Suprapubic skin (tissue), 4 donors: ENCODE measurements around the gene LCORL. TPM values are rescaled to one million over a fixed set of nuclear protein-coding genes. Genes with fewer than 3 reads are reported as not detected.

Experiments used
- DNase-seq, 2 donors: peaks; one replicate each; pipeline ENCODE4 v3.0.0-alpha.2; 2019; ENCODE audit warnings: low spot score in 2 of 2
- H3K27ac ChIP-seq: fragments of 200-600 bp; sonication (generic); one replicate; pipeline ENCODE4 v1.5.1; 2019
- H3K27me3 ChIP-seq: fragments of 200-600 bp; sonication (generic); one replicate; pipeline ENCODE4 v1.5.1; 2019
- H3K36me3 ChIP-seq: fragments of 200-600 bp; sonication (generic); one replicate; pipeline ENCODE4 v1.5.1; 2019
- H3K4me1 ChIP-seq: fragments of 200-600 bp; sonication (generic); one replicate; pipeline ENCODE4 v1.5.1; 2019
- H3K4me3 ChIP-seq: fragments of 200-600 bp; sonication (generic); one replicate; pipeline ENCODE4 v1.5.1; 2019; ENCODE audit warnings: mild to moderate bottlenecking
- H3K9me3 ChIP-seq: fragments of 200-600 bp; sonication (generic); one replicate; pipeline ENCODE4 v1.5.1; 2019
- CTCF ChIP-seq, 2 donors: fragments of 200-600 bp in 1 of 2; fragments of 450-650 bp in 1 of 2; sonication (generic) in 1 of 2; IDR thresholded peaks; one replicate each; pipeline ENCODE4 v1.5.1; 2016 to 2019; ENCODE audit warnings: antibody characterized with exemption in 2 of 2, mild to moderate bottlenecking in 1 of 2, moderate library complexity in 1 of 2
- EP300 ChIP-seq: sonication (generic); formaldehyde crosslinking; IDR thresholded peaks from one replicate; pipeline ENCODE4 v1.6.1; 2017; ENCODE audit warnings: antibody characterized with exemption
- POLR2A ChIP-seq, 2 donors: fragments of 450-650 bp; IDR thresholded peaks; one replicate each; pipeline ENCODE4 v1.6.1; 2017; ENCODE audit warnings: antibody characterized with exemption in 2 of 2, mild to moderate bottlenecking in 2 of 2, moderate library complexity in 2 of 2
- POLR2AphosphoS5 ChIP-seq, 3 donors: sonication (generic); formaldehyde crosslinking; IDR thresholded peaks; one replicate each; pipeline ENCODE4 v1.6.1; 2017; ENCODE audit warnings: antibody characterized with exemption in 3 of 3
- WGBS: methylation state at CpG from one replicate; pipeline ENCODE4 v1.1.5; 2018; 5-methylcytosine and 5-hydroxymethylcytosine counted together
- total RNA-seq, 4 donors: library from RNA; depleted of rRNA; stranded (reverse); fragments of >200 nt; gene quantifications; one replicate each; pipeline ENCODE4 v1.1.0, GENCODE V29; 2016

LCORL gene
- total RNA-seq, 4 donors from 2014 or later: 14.9 to 26.4 (median 19.6) TPM

DNA sequence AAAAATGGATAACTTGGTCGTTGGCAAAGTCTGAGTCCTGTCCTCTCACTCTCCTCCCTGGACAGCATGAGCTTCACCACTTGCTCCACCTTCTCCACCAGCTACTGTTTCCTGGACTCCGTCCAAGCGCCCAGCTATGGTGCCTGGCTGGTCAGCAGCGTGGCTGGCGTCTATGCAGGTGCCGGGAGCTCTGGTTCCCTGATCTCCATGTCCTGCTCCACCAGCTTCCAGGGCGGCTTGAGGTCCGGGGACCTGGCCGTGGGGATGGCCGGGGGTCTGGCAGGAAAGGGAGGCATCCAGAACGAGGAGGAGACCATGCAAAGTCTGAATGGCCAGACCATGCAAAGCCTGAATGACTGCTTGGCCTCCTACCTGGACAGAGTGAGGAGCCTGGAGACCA lies 109.9 kb downstream of the LCORL start:
- no peak overlapping the region for H3K4me3 ChIP-seq
- H3K4me1 ChIP-seq: no peaks in the 10 kb centered on the region
- H3K9me3 ChIP-seq: no peaks in the 10 kb centered on the region
- H3K27ac ChIP-seq: no peak overlapping the region
- peaks cover 6% of the 10 kb centered on the region for H3K36me3 ChIP-seq
- WGBS: 92% methylated on average over 11 of the region's 11 CpGs
- DNase-seq: no peak
- no peak for TF ChIP-seq POLR2A (IDR thresholded peaks at IDR 0.05)
- no peak for TF ChIP-seq CTCF (IDR thresholded peaks at IDR 0.05)
- no peak for TF ChIP-seq POLR2AphosphoS5 (IDR thresholded peaks at IDR 0.05)
- TF ChIP-seq EP300: no peak
- no peaks in the 10 kb centered on the region for H3K27me3 ChIP-seq

- TF ChIP-seq POLR2A (IDR thresholded peaks at IDR 0.05): no peak
- no peak for TF ChIP-seq EP300
- TF ChIP-seq CTCF (IDR thresholded peaks at IDR 0.05): no peak
- TF ChIP-seq POLR2AphosphoS5 (IDR thresholded peaks at IDR 0.05): no peak
- Histone ChIP-seq H3K4me1 (no peaks in the 10 kb centered on the region), H3K27ac (no peak overlapping the region), H3K4me3 (no peak overlapping the region), H3K27me3 (no peaks in the 10 kb centered on the region), H3K36me3 (no peaks in the 10 kb centered on the region), H3K9me3 (no peaks in the 10 kb centered on the region)
- 66% methylated on average over 2 of the region's 2 CpGs for WGBS
- no peak for DNase-seq
Measured at GRCh38 chr4:17898553-17899055, 123.0 kb downstream of the LCORL start.

DNA sequence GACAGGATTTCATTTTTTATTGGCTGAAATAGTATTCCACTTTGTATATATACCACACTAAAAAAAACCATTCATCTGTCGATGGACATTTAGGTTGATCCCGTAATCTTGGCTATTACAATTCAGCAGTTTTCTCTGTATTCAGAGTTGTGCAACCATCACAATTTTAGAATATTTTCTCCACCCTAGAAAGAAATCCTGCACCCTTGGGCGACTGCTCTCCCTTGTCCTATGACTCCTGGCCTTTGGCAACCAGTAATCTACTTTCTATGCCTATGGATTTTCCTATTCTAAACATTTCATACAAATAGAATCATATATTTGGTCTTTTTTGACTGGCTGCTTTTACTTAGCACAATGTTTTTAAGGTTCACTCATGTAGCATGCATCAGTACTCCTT lies 126.1 kb downstream of the LCORL start:
- 95% methylated on average over 3 of the region's 3 CpGs for WGBS
- no peak for DNase-seq
- TF ChIP-seq EP300 (no peak), CTCF (IDR thresholded peaks at IDR 0.05) (no peak), POLR2AphosphoS5 (IDR thresholded peaks at IDR 0.05) (no peak), POLR2A (IDR thresholded peaks at IDR 0.05) (no peak)

DNA sequence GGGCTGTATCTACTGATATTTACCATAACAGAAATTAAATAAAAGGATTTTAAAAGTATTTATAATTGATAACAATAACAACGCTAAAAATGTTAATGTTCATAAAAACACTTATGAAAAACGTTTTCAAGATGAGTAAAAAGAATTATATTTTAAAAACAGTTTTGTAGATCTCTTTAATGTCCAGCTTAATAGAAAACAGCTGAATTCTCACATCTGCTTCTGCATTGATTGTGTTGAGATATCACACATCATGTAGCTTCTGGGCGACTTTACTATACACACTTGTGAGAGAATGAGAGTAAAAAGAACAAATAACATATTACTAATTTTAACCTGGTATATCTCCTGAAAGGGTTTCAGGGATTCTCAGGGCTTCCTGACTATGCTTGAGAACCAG lies 127.1 kb downstream of the LCORL start:
- Histone ChIP-seq H3K36me3 (no peaks in the 10 kb centered on the region), H3K9me3 (no peaks in the 10 kb centered on the region), H3K27ac (no peak overlapping the region), H3K4me3 (no peak overlapping the region), H3K4me1 (no peaks in the 10 kb centered on the region), H3K27me3 (no peaks in the 10 kb centered on the region)
- WGBS: 84% methylated on average over 3 of the region's 3 CpGs
- TF ChIP-seq EP300: no peak
- TF ChIP-seq POLR2A (IDR thresholded peaks at IDR 0.05): no peak
- no peak for TF ChIP-seq CTCF (IDR thresholded peaks at IDR 0.05)
- no peak for TF ChIP-seq POLR2AphosphoS5 (IDR thresholded peaks at IDR 0.05)
- no peak for DNase-seq

More for the DNA sequence above, 126.1 kb downstream of the LCORL start:
- H3K4me1 ChIP-seq: no peaks in the 10 kb centered on the region
- H3K9me3 ChIP-seq: no peaks in the 10 kb centered on the region
- no peak overlapping the region for H3K27ac ChIP-seq
- H3K27me3 ChIP-seq: no peaks in the 10 kb centered on the region
- no peak overlapping the region for H3K4me3 ChIP-seq
- H3K36me3 ChIP-seq: no peaks in the 10 kb centered on the region

DNA sequence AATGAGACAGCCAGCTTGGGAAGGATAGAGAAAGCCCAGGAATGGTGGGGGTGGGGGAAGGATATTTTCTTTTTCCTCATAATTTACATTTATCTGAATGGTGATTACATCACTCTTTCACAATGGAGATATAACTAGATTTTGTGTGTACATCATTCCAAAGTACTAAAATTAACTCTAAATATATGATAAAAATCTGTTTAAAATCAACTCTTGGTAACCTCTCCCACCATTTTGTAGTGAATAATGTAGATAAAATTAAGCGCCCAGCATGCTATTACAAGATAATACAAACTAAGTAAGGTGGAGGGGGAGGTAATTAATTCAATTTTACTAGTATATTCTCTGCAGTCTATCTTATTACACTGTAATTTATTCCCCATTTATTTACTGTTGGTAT lies 131.9 kb downstream of the LCORL start:
- TF ChIP-seq POLR2A (IDR thresholded peaks at IDR 0.05): no peak
- TF ChIP-seq EP300: no peak
- TF ChIP-seq CTCF (IDR thresholded peaks at IDR 0.05): no peak
- TF ChIP-seq POLR2AphosphoS5 (IDR thresholded peaks at IDR 0.05): no peak
- no peak overlapping the region for H3K4me3 ChIP-seq

More for the DNA sequence above, 131.9 kb downstream of the LCORL start:
- 96% methylated on average over 1 of the region's 1 CpG for WGBS
- Histone ChIP-seq H3K36me3 (peaks cover 2% of the 10 kb centered on the region), H3K4me1 (no peaks in the 10 kb centered on the region), H3K27me3 (no peaks in the 10 kb centered on the region), H3K9me3 (no peaks in the 10 kb centered on the region), H3K27ac (no peak overlapping the region)
- no peak for DNase-seq
